Neural cell (in vitro differentiated cells): ENCODE measurements around the gene FAM227B.

Source experiments
- CTCF ChIP-seq: fragments of 450-650 bp; IDR thresholded peaks from 2 replicates; pipeline ENCODE4 v1.5.1; 2014; ENCODE audit warnings: antibody characterized with exemption, mild to moderate bottlenecking, moderate library complexity; ENCODE audit not compliant: poor library complexity, severe bottlenecking
- MXI1 ChIP-seq: fragments of 450-650 bp; conservative IDR thresholded peaks from 2 replicates; pipeline ENCODE4 v1.6.1; 2014; ENCODE audit warnings: antibody characterized with exemption, mild to moderate bottlenecking; ENCODE audit not compliant: poor library complexity, severe bottlenecking
- POLR2AphosphoS5 ChIP-seq: IDR thresholded peaks from 2 replicates; pipeline ENCODE4 v1.6.1; 2012
- RAD21 ChIP-seq: fragments of 450-650 bp; conservative IDR thresholded peaks from 2 replicates; pipeline ENCODE4 v1.6.1; 2014; ENCODE audit warnings: antibody characterized with exemption, mild to moderate bottlenecking, moderate library complexity
- TAF1 ChIP-seq: IDR thresholded peaks from 2 replicates; pipeline ENCODE4 v1.6.1; 2012; ENCODE audit warnings: low read depth

GRCh38 chr15:49296258-49296657, 324.4 kb downstream of the FAM227B start:
- TF ChIP-seq TAF1 (no peak), CTCF (no peak), RAD21 (no peak), MXI1 (no peak), POLR2AphosphoS5 (no peak)
